Liver (tissue), 9 donors: ENCODE data around the gene IL12RB1. TPM values are rescaled to one million over a fixed set of nuclear protein-coding genes. Genes with fewer than 3 reads are reported as not detected.
A peak's percentile ranks its signal among the peaks of the same experiment; 100 is the strongest.

Experiments
- DNase-seq: peaks from one replicate; pipeline ENCODE4 v3.0.0-alpha.2; 2017; ENCODE audit warnings: low spot score
- H3K27ac ChIP-seq, 2 donors: one replicate each; pipeline ENCODE4 v1.7.0; 2013; ENCODE audit warnings: inconsistent platforms in 2 of 2, low read length in 2 of 2, control low read depth in 1 of 2, low read depth in 1 of 2, mild to moderate bottlenecking in 1 of 2
- H3K27me3 ChIP-seq, 4 donors: one replicate each; pipeline versions ENCODE4 v1.6.1 to v1.7.0; 2013; ENCODE audit warnings: low read length in 3 of 4, inconsistent platforms in 1 of 4, mild to moderate bottlenecking in 1 of 4, moderate library complexity in 1 of 4; ENCODE audit not compliant: control insufficient read depth in 4 of 4, insufficient read depth in 4 of 4
- H3K36me3 ChIP-seq, 4 donors: one replicate each; pipeline versions ENCODE4 v1.6.1 to v1.7.0; 2013; ENCODE audit warnings: low read length in 3 of 4, mild to moderate bottlenecking in 3 of 4, low read depth in 1 of 4, moderate library complexity in 1 of 4; ENCODE audit not compliant: control insufficient read depth in 4 of 4, insufficient read depth in 3 of 4
- H3K4me1 ChIP-seq, 4 donors: one replicate each; pipeline versions ENCODE4 v1.6.1 to v1.7.0; 2013; ENCODE audit warnings: low read length in 3 of 4, mild to moderate bottlenecking in 3 of 4, moderate library complexity in 1 of 4; ENCODE audit not compliant: control insufficient read depth in 4 of 4, insufficient read depth in 4 of 4
- H3K4me3 ChIP-seq, 3 donors: one replicate each; pipeline versions ENCODE4 v1.6.1 to v1.7.0; 2013; ENCODE audit warnings: low read length in 3 of 3, control low read depth in 1 of 3, low read depth in 1 of 3, mild to moderate bottlenecking in 1 of 3
- H3K9ac ChIP-seq, 2 donors: one replicate each; pipeline ENCODE4 v1.7.0; 2013; ENCODE audit warnings: low read length in 2 of 2, mild to moderate bottlenecking in 2 of 2, moderate library complexity in 2 of 2, control low read depth in 1 of 2, low read depth in 1 of 2
- H3K9me3 ChIP-seq, 4 donors: one replicate each; pipeline versions ENCODE4 v1.6.1 to v1.7.0; 2013; ENCODE audit warnings: low read length in 3 of 4; ENCODE audit not compliant: control insufficient read depth in 4 of 4
- EGR1 ChIP-seq, 2 donors: IDR thresholded peaks; 2 replicates each; pipeline ENCODE4 v1.6.1; 2016 to 2018; ENCODE audit warnings: antibody characterized with exemption in 2 of 2, low read depth in 2 of 2
- FOXA1 ChIP-seq: IDR thresholded peaks from 2 replicates; pipeline ENCODE4 v1.6.1; 2016; ENCODE audit warnings: antibody characterized with exemption
- FOXA2 ChIP-seq: IDR thresholded peaks from 2 replicates; pipeline ENCODE4 v1.6.1; 2016; ENCODE audit warnings: antibody characterized with exemption
- GABPA ChIP-seq, 2 donors: IDR thresholded peaks in 1 of 2; conservative IDR thresholded peaks in 1 of 2; 2 replicates each; pipeline ENCODE4 v1.6.1; 2016; ENCODE audit warnings: antibody characterized with exemption in 2 of 2, mild to moderate bottlenecking in 1 of 2, moderate library complexity in 1 of 2
- HNF4A ChIP-seq, 2 donors: conservative IDR thresholded peaks; 2 replicates each; pipeline ENCODE4 v1.6.1; 2016; ENCODE audit warnings: antibody characterized with exemption in 2 of 2, mild to moderate bottlenecking in 2 of 2
- HNF4G ChIP-seq: IDR thresholded peaks from 2 replicates; pipeline ENCODE4 v1.6.1; 2016; ENCODE audit warnings: antibody characterized with exemption
- JUND ChIP-seq, 2 donors: IDR thresholded peaks; 2 replicates each; pipeline ENCODE4 v1.6.1; 2016; ENCODE audit warnings: antibody characterized with exemption in 2 of 2
- NR2F2 ChIP-seq: IDR thresholded peaks from 2 replicates; pipeline ENCODE4 v1.6.1; 2016; ENCODE audit warnings: antibody characterized with exemption
- RAD21 ChIP-seq, 2 donors: IDR thresholded peaks; 2 replicates each; pipeline ENCODE4 v1.6.1; 2016; ENCODE audit warnings: antibody characterized with exemption in 2 of 2, mild to moderate bottlenecking in 2 of 2
- RXRA ChIP-seq, 2 donors: IDR thresholded peaks; 2 replicates each; pipeline ENCODE4 v1.6.1; 2017 to 2018; ENCODE audit warnings: antibody characterized with exemption in 2 of 2, mild to moderate bottlenecking in 1 of 2
- SP1 ChIP-seq: IDR thresholded peaks from 2 replicates; pipeline ENCODE4 v1.6.1; 2018; ENCODE audit warnings: antibody characterized with exemption, mild to moderate bottlenecking
- TAF1 ChIP-seq: conservative IDR thresholded peaks from 2 replicates; pipeline ENCODE4 v1.6.1; 2016; ENCODE audit warnings: antibody characterized with exemption, mild to moderate bottlenecking
- YY1 ChIP-seq: IDR thresholded peaks from 2 replicates; pipeline ENCODE4 v1.6.1; 2016; ENCODE audit warnings: antibody characterized with exemption, mild to moderate bottlenecking
- WGBS: extraction: QIAGEN DNeasy Blood & Tissue Kit; methylation state at CpG from one replicate; pipeline ENCODE4 v1.1.7; 2013; 5-methylcytosine and 5-hydroxymethylcytosine counted together
- polyA plus RNA-seq, 2 donors: library from polyadenylated mRNA; stranded (reverse) in 1 of 2; unstranded in 1 of 2; fragments of 200-250 nt in 1 of 2; fragments of >200 nt in 1 of 2; fragmentation: Nextera tagmentation in 1 of 2; extraction: Ambion mirVana in 1 of 2; gene quantifications; one replicate each; pipeline versions ENCODE4 v1.2.1 to v1.2.3, GENCODE V29; 2013 to 2015
- total RNA-seq, 2 donors: library from RNA; depleted of rRNA; stranded (reverse); fragments of >200 nt; gene quantifications; one replicate each; pipeline ENCODE4 v1.2.3, GENCODE V29; 2014
- TF ChIP-seq, protein P1 (sequence below): IDR thresholded peaks from 2 replicates; pipeline ENCODE4 v1.6.1; 2016; ENCODE audit warnings: antibody characterized with exemption
- TF ChIP-seq, protein P2 (sequence below): IDR thresholded peaks from 2 replicates; pipeline ENCODE4 v1.6.1; 2016; ENCODE audit warnings: antibody characterized with exemption
- TF ChIP-seq, protein P3 (sequence below): fragments of 150-350 bp; IDR thresholded peaks from 2 replicates; pipeline ENCODE4 v1.5.1; 2017; ENCODE audit warnings: improper control_type of control experiment, low read depth, low read length; ENCODE audit not compliant: missing input control
- TF ChIP-seq, protein P4 (sequence below): IDR thresholded peaks from 2 replicates; pipeline ENCODE4 v1.6.1; 2016; ENCODE audit warnings: antibody characterized with exemption
- TF ChIP-seq, protein P5 (sequence below): IDR thresholded peaks from 2 replicates; pipeline ENCODE4 v1.6.1; 2016; ENCODE audit warnings: antibody characterized with exemption, mild to moderate bottlenecking
- donor health status: healthy.
- donor health status: healthy.
- donor health status: healthy.
- donor health status: healthy.
- donor health status: healthy.

The IL12RB1 gene
- total and polyA plus RNA-seq, 4 donors = 0.43 to 2.4 (median 1.1) TPM

DNA sequence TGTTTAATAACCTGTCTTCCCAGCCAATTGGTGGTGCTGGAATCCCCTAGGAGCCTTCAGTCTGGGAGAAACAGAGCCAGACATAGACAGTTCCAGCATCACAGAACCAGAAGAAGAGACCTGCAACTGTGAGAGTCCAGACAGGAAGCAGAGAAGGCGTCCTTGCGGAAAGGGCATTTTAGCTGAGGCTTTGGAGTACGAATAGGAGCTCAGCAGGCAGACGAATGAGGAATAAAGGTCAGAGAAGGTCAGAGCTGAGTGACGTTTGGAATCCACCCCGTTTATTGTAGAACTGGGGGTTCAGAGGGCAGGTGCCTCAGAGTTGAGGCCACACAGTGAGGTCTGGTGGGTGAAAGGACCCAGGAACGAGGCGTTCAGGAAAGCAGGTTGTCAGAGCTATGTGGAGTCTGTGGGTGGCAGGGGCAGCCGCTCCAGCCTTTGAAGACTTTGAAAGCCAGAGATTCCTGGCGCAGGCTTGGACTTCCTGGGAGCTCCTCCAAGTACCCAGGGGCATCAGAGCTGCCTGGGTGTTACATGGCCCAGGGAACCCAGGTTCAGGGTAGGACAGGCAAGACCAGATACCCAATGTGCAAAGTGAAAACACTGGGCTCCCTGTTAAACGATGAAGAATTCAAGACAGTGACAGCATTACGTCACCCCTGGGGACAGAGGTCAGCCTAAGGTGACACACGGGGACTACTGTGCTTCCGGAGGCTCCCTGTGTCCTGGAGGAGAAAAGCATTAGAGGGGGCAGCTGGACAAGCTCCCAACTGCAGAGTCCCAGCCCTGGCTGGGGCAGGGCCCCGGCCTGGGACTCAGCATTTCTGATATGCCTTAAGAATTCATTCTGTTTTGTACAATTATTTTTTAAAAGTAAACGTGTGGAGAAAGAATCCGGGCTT, 73.3 kb downstream of the IL12RB1 start:
- peaks cover 4 to 12% (median 6%) of the 10 kb centered on the region in 4 donors for H3K36me3 ChIP-seq
- no peaks in the 10 kb centered on the region for H3K9me3 ChIP-seq
- no peaks in the 10 kb centered on the region for H3K27me3 ChIP-seq
- WGBS = 41% methylated on average over 17 of the region's 17 CpGs
- H3K4me1 ChIP-seq = peaks cover 0 to 38% (median 22%) of the 10 kb centered on the region in 4 donors
- H3K4me3 ChIP-seq = no peak overlapping the region
- peak; percentile 62 for DNase-seq
- peak overlapping the region; percentile 74 to 81 for H3K27ac ChIP-seq
- TF ChIP-seq RAD21 (IDR thresholded peaks at IDR 0.05) (peak; percentile 5 to 17), TAF1 (no peak), SP1 (peak; percentile 58), JUND (IDR thresholded peaks at IDR 0.05) (peak; percentile 92 to 95), FOXA1 (no peak), YY1 (no peak), EGR1 (IDR thresholded peaks at IDR 0.05; ENCODE audit: low read depth in 2 of 2) (no peak), GABPA (IDR thresholded peaks at IDR 0.05 in 1 of 2, conservative IDR thresholded peaks at IDR 0.05 in 1 of 2) (no peak), HNF4G (no peak), NR2F2 (peak; percentile 47), HNF4A (conservative IDR thresholded peaks at IDR 0.05) (peak; percentile 58 to 60), FOXA2 (no peak), RXRA (IDR thresholded peaks at IDR 0.05) (peak; percentile 80 to 81)
- TF ChIP-seq, protein P1, sequence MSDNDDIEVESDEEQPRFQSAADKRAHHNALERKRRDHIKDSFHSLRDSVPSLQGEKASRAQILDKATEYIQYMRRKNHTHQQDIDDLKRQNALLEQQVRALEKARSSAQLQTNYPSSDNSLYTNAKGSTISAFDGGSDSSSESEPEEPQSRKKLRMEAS = no peak
- TF ChIP-seq, protein P2, sequence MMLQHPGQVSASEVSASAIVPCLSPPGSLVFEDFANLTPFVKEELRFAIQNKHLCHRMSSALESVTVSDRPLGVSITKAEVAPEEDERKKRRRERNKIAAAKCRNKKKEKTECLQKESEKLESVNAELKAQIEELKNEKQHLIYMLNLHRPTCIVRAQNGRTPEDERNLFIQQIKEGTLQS = peak; percentile 78
- TF ChIP-seq, protein P3, sequence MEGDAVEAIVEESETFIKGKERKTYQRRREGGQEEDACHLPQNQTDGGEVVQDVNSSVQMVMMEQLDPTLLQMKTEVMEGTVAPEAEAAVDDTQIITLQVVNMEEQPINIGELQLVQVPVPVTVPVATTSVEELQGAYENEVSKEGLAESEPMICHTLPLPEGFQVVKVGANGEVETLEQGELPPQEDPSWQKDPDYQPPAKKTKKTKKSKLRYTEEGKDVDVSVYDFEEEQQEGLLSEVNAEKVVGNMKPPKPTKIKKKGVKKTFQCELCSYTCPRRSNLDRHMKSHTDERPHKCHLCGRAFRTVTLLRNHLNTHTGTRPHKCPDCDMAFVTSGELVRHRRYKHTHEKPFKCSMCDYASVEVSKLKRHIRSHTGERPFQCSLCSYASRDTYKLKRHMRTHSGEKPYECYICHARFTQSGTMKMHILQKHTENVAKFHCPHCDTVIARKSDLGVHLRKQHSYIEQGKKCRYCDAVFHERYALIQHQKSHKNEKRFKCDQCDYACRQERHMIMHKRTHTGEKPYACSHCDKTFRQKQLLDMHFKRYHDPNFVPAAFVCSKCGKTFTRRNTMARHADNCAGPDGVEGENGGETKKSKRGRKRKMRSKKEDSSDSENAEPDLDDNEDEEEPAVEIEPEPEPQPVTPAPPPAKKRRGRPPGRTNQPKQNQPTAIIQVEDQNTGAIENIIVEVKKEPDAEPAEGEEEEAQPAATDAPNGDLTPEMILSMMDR = no peak
- TF ChIP-seq, protein P4, sequence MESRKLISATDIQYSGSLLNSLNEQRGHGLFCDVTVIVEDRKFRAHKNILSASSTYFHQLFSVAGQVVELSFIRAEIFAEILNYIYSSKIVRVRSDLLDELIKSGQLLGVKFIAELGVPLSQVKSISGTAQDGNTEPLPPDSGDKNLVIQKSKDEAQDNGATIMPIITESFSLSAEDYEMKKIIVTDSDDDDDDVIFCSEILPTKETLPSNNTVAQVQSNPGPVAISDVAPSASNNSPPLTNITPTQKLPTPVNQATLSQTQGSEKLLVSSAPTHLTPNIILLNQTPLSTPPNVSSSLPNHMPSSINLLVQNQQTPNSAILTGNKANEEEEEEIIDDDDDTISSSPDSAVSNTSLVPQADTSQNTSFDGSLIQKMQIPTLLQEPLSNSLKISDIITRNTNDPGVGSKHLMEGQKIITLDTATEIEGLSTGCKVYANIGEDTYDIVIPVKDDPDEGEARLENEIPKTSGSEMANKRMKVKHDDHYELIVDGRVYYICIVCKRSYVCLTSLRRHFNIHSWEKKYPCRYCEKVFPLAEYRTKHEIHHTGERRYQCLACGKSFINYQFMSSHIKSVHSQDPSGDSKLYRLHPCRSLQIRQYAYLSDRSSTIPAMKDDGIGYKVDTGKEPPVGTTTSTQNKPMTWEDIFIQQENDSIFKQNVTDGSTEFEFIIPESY = no peak
- TF ChIP-seq, protein P5, sequence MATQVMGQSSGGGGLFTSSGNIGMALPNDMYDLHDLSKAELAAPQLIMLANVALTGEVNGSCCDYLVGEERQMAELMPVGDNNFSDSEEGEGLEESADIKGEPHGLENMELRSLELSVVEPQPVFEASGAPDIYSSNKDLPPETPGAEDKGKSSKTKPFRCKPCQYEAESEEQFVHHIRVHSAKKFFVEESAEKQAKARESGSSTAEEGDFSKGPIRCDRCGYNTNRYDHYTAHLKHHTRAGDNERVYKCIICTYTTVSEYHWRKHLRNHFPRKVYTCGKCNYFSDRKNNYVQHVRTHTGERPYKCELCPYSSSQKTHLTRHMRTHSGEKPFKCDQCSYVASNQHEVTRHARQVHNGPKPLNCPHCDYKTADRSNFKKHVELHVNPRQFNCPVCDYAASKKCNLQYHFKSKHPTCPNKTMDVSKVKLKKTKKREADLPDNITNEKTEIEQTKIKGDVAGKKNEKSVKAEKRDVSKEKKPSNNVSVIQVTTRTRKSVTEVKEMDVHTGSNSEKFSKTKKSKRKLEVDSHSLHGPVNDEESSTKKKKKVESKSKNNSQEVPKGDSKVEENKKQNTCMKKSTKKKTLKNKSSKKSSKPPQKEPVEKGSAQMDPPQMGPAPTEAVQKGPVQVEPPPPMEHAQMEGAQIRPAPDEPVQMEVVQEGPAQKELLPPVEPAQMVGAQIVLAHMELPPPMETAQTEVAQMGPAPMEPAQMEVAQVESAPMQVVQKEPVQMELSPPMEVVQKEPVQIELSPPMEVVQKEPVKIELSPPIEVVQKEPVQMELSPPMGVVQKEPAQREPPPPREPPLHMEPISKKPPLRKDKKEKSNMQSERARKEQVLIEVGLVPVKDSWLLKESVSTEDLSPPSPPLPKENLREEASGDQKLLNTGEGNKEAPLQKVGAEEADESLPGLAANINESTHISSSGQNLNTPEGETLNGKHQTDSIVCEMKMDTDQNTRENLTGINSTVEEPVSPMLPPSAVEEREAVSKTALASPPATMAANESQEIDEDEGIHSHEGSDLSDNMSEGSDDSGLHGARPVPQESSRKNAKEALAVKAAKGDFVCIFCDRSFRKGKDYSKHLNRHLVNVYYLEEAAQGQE = no peak
- H3K9ac ChIP-seq = peak overlapping the region; percentile 58 to 89
